ENCODE results near the gene DNM3.

DNM3 gene

GRCh38 chr1:171931752-171932151, 90.5 kb downstream of the DNM3 start:
- H3K79me2 ChIP-seq (ENCODE audit: insufficient read depth, low read length): no peaks in the 10 kb centered on the region
- H2AFZ ChIP-seq (ENCODE audit: low read depth, low read length, severe bottlenecking): no peak overlapping the region
- no peaks in the 10 kb centered on the region for H3K9me2 ChIP-seq (replicated peaks; ENCODE audit: insufficient read depth, low read length)
- no peak overlapping the region for H3K9ac ChIP-seq (ENCODE audit: low read length)
- H3K4me2 ChIP-seq (ENCODE audit: low read depth, low read length, poor library complexity, severe bottlenecking): no peak overlapping the region
- no peaks in the 10 kb centered on the region for H3F3A ChIP-seq (ENCODE audit: insufficient read depth)
- no peaks in the 10 kb centered on the region for H4K20me1 ChIP-seq (ENCODE audit: low read depth, low read length)
- no peaks in the 10 kb centered on the region for H3K9me3 ChIP-seq (ENCODE audit: insufficient read depth, low read length)
- H3K4me3 ChIP-seq (ENCODE audit: insufficient read depth, low read length, poor library complexity, severe bottlenecking): no peak overlapping the region
- TF ChIP-seq EZH2phosphoT487 (conservative IDR thresholded peaks at IDR 0.05; ENCODE audit: low read length) (no peak), CTCF (IDR thresholded peaks at IDR 0.05; ENCODE audit: insufficient read depth, low read length, poor library complexity, severe bottlenecking) (no peak)
- no peaks in the 10 kb centered on the region for H3K27me3 ChIP-seq (ENCODE audit: low read length)
- H3K27ac ChIP-seq (ENCODE audit: low read depth, low read length): no peak overlapping the region
- no peaks in the 10 kb centered on the region for H3K36me3 ChIP-seq (ENCODE audit: low read length)

GRCh38 chr1:171934664-171935063, 93.4 kb downstream of the DNM3 start:
- TF ChIP-seq CTCF (IDR thresholded peaks at IDR 0.05; ENCODE audit: insufficient read depth, low read length, poor library complexity, severe bottlenecking) (no peak), EZH2phosphoT487 (conservative IDR thresholded peaks at IDR 0.05; ENCODE audit: low read length) (no peak)
- Histone ChIP-seq H3K36me3 (ENCODE audit: low read length) (no peaks in the 10 kb centered on the region), H3K9ac (ENCODE audit: low read length) (no peak overlapping the region), H3K27me3 (ENCODE audit: low read length) (no peaks in the 10 kb centered on the region), H3K4me3 (ENCODE audit: insufficient read depth, low read length, poor library complexity, severe bottlenecking) (no peak overlapping the region), H3F3A (ENCODE audit: insufficient read depth) (no peaks in the 10 kb centered on the region), H3K4me2 (ENCODE audit: low read depth, low read length, poor library complexity, severe bottlenecking) (no peak overlapping the region), H4K20me1 (ENCODE audit: low read depth, low read length) (no peaks in the 10 kb centered on the region), H3K9me3 (ENCODE audit: insufficient read depth, low read length) (no peaks in the 10 kb centered on the region), H2AFZ (ENCODE audit: low read depth, low read length, severe bottlenecking) (no peak overlapping the region), H3K79me2 (ENCODE audit: insufficient read depth, low read length) (no peaks in the 10 kb centered on the region), H3K27ac (ENCODE audit: low read depth, low read length) (no peak overlapping the region), H3K9me2 (replicated peaks; ENCODE audit: insufficient read depth, low read length) (no peaks in the 10 kb centered on the region)

GRCh38 chr1:171935086-171935485, 93.8 kb downstream of the DNM3 start:
- TF ChIP-seq EZH2phosphoT487 (conservative IDR thresholded peaks at IDR 0.05; ENCODE audit: low read length) (no peak), CTCF (IDR thresholded peaks at IDR 0.05; ENCODE audit: insufficient read depth, low read length, poor library complexity, severe bottlenecking) (no peak)

More at GRCh38 chr1:171935086-171935485, 93.8 kb downstream of the DNM3 start:
- Histone ChIP-seq H3K9ac (ENCODE audit: low read length) (no peak overlapping the region), H3K9me2 (replicated peaks; ENCODE audit: insufficient read depth, low read length) (no peaks in the 10 kb centered on the region), H4K20me1 (ENCODE audit: low read depth, low read length) (no peaks in the 10 kb centered on the region), H3K27ac (ENCODE audit: low read depth, low read length) (no peak overlapping the region), H3K4me3 (ENCODE audit: insufficient read depth, low read length, poor library complexity, severe bottlenecking) (no peak overlapping the region), H3K9me3 (ENCODE audit: insufficient read depth, low read length) (no peaks in the 10 kb centered on the region), H3K4me2 (ENCODE audit: low read depth, low read length, poor library complexity, severe bottlenecking) (no peak overlapping the region), H3K36me3 (ENCODE audit: low read length) (no peaks in the 10 kb centered on the region), H3F3A (ENCODE audit: insufficient read depth) (no peaks in the 10 kb centered on the region), H3K79me2 (ENCODE audit: insufficient read depth, low read length) (no peaks in the 10 kb centered on the region), H2AFZ (ENCODE audit: low read depth, low read length, severe bottlenecking) (no peak overlapping the region), H3K27me3 (ENCODE audit: low read length) (no peaks in the 10 kb centered on the region)
